Measurements from ENCODE around the gene WRAP73.
"Not testable (repeated sequence)": the region's sequence is repeated elsewhere in the genome, so short reads cannot be mapped to it uniquely, and the experiment has no call there.

WRAP73 gene

DNA sequence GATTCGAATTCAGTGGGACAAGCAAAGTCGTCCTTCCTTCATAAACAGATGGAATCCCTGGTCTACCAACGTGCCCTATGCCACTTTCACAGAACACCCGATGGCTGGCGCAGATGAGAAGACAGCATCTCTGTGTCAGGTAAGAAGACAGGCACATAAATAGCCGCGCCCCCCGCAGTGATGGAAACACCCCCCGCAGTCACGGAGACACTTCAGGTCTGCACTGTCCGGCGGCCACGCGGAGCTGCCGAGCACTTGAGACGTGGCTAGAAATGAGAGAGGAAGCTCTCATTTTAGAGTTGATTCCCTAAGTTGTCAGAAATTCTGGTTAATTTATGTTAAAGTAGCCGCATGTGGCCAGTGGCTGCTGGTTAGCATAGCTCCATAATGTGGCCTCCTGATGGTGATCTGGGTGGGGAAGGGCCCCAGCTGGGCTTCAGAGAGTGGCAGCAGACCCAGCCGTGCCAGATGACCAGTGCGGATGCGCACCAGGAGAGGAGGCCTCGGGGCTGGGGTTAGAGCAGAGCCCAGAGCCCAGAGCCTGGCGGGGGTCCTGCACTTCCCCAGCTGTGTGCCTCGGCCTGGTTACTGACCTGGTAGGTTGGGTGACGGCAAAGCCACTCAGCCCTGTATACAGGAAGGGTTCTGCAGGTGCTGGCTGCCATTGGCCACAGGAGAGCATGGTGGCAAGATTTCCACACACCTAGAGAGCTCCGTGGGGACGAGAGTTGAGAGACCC, 22.2 kb downstream of the WRAP73 start:
- no peak for DNase-seq

DNA sequence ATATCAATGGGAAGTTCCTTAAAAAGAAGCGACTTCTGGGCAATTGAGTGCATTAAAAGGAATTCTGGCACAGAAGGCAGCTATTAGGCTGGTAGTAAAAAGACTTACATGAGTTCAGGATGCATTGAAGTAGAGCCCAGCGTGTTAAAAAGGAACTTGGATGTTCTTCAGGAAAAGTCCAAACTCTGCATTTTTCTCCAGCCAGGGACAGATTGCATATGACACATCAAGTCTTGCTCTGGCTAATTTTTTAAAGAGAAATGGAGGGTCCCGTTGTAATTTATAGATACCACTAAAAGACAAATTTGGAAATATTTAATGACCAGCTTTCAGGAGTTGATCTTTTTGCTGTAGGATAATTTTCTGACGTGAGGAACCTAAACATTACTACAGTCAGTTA, 23.9 kb downstream of the WRAP73 start:
- no peak for DNase-seq

DNA sequence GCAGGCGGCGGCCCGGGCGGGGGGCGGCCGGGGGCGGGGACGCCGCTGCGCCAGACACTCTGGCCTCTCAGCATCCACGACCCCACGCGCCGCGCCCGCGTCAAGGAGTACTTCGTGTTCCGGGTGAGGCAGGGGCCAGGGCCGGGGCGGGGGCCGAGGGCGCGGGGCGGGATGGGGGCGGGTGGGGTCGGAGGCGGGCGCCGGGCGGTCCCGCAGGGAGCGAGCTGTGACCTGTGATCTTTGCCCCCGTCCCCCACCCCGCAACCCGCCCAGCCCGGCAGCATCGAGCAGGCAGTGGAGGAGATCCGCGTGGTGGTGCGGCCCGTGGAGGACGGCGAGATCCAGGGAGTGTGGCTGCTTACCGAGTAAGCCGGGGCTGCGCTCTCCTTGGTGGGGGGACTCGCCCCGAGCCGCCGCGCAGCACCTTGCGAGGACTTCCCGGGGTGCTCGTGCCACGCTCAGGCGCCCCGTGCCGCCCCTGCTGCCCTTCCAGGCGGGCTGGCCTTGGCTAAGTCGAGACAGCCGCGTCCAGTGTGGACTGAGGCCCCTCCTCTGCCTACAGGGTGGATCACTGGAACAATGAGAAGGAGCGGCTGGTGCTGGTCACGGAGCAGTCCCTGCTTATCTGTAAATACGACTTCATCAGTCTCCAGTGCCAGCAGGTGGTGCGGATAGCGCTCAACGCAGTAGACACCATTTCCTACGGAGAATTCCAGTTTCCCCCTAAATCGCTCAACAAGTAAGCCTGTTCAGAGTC, 24.6 kb downstream of the WRAP73 start:
- no peak for DNase-seq

DNA sequence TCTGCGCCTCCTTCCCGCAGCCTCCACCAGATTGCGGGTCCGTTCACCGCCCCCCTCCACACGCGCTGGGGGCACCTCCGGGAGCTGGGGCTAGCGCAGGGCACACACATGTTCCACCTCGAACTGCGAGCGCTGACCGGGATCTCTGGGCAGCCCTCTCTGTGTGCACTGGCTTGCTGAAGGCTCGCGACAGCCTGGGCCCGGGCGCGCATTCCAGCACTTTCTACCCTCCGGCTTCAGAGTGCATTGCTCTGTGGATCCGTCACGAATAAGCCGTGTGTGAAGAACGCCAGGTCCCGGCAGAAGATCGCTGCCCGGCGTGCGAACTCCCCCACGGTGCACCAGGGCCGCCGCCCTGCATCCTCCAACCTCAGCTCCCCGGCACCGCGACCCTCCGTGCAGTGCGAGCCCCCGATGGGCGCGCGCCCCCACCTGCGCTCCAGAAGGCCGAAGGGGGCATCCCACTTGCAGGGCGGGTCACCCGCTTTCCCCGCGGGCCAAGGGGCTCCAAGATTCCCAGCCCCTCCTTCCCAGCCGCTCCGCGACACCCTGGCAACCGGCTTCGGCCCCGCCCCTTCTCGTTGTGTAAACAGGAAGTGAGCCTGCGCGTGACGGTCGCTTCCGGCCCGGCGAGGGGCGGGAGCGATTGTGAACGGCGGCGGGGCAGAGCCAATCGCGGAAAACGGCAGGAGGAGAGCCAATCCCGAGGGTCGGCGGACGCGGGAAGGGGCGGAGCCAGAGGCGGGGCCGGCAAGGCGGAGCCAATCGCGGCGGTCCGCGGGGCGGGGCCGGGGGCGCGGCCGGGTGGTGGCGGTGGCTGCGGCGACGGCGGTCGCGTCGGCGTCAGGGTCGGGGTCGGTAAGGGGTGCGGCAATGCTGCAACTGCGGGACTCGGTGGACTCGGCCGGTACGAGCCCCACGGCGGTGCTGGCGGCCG, 25.4 kb downstream of the WRAP73 start, which contains the start of gene TPRG1L:
Gene TPRG1L, plus strand, starts transcription at position 816 of the 937 bp plus-strand sequence. Its CDS starts 58 bp downstream, at position 874.
- peak; percentile 92 for DNase-seq

DNA sequence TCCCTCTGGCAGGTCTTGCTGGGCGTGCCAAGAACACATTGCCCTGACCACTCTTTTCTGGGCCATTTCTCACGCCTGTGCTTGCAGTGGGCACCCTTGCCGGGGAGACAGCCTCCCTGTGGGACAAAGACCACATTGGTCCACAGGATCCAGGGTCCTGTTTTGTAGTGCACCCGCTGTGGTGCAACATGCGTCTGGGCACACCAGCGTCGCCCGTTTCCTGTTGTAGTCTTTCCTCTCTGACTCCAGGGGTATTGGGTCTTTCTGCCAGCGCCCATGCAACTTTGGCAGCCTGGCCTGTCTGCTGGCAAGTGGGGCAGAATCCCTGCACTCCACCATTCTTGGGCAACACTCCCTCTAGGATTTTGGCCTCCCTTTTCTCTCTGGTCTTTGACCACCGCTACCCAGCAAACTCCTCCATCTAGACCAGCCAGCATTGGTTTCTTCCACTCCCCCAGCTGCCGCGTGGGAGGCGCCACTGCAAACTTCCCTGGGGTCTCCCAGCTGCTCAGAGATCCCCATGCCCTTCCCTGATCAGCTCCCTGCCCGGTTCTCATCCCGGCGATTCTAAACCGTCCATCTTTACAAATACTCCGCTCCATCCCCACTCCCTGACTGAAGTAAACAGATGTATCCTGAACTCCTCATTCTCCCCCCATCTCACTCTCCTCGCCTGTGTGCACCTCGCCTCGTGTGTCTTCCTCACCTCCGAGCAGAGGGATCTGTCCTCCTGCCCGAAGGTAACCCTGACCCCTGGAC, 26.3 kb downstream of the WRAP73 start:
- DNase-seq = no peak

DNA sequence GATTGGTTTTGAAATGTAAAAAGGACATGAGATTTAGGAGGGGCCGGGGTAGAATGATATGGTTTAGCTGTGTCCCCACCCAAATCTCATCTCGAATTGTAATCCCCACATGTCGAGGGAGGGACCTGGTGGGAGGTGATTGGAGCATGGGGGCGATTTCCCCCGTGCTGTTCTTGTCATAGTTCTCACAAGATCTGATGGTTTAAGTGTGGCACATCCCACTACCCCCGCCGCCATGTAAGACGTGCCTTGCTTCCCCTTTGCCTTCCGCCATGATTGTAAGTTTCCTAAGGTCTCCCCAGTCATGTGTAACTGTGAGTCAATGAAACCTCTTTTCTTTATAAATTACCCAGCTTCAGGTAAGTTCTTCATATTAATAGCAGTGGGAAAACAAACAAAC, 27.8 kb downstream of the WRAP73 start:
- not testable (repeated sequence) for DNase-seq

DNA sequence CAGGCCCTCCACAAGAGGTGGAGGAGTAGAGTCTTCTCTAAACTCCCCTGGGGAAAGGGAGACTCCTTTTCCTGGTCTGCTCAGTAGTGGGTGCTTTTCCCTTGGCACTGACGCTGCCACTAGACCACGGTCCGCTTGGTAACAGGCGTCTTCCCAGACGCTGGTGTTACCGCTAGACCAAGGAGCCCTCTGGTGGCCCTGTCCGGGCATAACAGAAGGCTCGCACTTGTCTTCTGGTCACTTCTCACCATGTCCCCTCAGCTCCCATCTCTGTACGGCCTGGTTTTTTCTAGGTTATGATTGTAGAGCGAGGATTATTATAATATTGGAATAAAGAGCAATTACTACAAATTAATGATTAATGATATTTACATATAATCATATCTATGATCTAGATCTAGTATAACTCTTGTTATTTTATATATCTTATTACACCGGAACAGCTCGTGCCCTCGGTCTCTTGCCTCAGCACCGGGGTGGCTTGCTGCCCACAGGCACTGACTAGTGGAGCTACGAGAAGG, 28.7 kb downstream of the WRAP73 start:
- DNase-seq = peak; percentile 14

DNA sequence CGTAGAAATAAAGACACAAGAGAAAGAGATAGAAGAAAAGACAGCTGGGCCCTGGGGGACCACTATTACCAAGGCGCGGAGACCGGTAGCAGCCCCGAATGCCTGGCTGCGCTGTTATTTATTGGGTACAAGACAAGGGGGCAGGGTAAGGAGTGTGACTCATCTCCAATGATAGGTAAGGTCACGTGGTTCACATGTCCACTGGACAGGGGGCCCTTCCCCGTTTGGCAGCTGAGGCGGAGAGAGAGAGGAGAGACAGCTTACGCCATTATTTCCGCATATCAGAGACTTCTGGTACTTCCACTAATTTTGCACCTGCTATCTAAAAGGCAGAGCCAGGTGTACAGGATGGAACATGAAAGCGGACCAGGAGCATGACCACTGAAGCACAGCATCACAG, 29.2 kb downstream of the WRAP73 start:
- DNase-seq = no peak

DNA sequence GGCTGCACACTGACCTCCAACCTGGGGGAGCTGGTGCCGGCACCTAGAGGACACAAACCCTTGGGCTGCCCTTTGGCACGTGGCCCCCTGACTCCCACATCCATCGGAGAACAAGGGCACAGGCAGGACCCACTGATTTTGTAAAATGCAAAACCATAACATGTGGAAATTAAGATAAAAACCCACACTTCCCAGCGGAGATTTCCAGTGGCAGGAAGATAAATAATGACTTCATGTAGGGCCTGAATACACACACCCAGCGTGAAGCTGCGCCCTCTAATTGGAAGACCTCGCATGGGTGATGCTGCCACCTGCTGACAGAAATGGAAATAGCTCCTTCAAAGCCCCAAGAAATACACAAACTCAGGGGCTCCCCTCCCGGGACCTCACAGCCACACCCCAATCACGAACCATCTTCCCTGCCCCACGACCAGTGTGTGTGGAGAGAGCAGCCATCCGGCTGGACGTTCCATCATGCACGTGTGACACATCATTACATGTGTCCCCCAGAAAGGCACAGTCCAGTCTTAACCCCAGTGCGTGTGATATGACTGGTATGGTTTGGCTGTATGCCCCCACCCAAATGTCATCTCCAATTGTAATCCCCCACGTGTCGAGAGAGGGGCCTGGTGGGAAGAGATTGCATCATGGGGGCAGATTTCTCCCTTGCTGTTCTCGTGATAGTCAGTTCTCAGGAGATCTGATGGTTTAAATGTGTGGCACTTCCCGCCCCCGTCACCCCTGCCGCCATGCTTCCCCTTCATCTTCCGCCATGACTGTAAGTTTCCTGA, 30.8 kb downstream of the WRAP73 start:
- peak; percentile 63 for DNase-seq

DNA sequence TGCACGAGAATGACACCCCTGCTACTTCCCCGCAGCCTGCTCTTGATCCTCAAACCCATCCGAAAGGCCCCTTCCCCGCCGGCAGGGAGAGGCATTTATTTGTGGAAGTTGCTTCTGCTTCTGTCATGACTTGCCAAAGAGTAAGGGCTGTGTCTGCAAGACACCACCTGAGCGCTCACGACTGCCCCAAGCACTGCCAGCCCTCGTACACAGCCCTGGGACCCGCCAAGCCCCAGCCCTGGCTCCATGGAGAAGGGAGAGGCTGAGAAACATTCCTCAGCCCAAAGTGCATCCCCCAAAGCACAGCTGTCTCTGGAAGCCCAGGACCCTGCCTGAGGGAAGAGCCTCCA, 31.4 kb downstream of the WRAP73 start:
- no peak for DNase-seq

DNA sequence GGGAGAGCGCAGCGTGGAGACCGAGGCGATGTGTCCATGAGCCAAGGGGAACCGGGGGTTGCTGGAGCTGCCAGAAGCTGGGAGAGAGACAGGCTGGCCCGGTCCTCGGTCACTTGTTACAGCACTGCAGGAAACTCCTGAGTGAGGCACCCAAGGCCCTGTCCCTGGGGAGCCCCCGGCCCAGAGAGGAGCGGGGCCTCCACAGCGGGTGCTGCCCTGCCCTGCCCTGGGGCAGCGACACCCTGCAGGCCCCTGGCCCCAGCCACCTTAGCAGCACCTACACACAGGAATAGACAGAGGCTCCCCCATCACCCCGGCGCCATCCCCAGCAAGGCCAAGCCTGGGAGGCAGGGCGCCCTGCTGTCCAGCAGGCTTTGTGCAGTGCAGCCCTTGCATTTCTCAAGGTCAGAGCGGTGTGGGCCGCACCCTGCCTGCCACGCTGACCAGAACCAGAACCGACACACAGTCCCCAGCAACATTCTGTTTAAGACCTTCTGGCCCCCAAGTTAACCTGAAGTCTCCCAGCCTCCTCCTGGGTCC, 32.0 kb downstream of the WRAP73 start:
- DNase-seq = no peak

DNA sequence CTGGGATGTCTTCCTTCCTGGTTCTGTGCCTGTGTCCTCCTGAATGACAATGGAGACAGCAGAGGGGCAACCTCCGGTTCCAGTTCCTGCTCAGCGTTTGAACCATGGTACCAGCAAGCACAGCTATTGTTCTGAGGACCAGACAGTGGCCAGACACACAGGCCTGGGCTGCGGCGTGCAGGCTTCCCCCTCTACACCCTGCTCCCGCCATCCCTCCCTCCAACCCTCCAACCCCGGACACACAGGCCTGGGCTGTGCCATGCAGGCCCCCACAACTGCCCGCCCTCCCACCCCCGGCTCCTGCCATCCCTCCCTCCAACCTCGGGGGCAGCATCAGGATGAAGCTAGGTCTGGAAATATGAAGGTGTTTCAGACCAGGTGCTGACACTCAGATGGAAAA, 33.0 kb downstream of the WRAP73 start:
- no peak for DNase-seq

- no peak for DNase-seq
Measured at GRCh38 chr1:3614755-3615742, 34.9 kb downstream of the WRAP73 start.

GRCh38 chr1:3612123-3612522, 37.8 kb downstream of the WRAP73 start:
- DNase-seq = no peak

DNA sequence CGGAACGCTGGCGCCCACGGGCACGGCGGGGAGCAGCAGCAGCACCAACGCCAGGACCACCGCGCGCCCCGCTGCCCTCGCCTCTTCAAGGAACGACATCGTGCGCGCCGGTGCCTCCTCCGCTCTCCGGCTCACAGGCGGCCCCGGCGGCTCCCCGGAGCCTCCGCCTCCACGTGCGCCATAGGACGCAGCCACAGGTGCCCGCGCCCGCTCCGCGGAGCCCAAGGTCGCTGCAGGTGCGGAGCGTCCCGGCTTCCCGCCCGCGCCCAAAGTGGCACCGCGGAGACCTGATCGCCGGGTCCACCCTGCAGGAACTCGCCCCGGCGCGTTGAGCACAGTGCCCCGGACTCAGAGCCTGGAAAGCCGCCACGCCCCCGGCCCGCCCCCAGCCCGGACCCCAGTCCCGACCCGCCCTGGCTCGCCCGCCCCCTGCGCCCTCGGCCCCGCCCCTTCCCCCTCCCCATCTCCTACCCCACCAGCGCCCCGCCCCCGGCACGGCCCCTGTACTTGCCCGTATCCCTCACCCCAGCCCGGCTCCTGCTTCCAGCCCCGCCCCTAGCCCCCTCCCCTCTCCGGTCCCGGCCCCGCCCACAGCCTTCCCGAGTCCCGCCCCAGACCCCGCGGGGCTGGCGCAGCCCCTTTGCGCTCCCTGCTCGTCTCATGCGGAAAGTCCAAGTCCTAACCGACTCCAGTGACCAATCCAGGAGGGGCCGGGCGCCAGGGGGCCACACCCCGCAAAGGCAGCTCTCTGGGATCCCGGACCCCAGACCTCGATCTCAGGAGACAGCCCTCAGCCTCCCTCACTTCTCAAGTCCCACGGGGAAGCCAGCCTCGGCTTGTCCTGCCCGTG, 38.5 kb downstream of the WRAP73 start, which contains the start of gene MEGF6:
Gene MEGF6, minus strand, starts transcription at position 339 of the 850 bp plus-strand sequence. Its CDS starts 240 bp downstream, at position 99.
- peak; percentile 34 for DNase-seq

- peak; percentile 43 for DNase-seq
Measured at GRCh38 chr1:3610527-3611169, 39.3 kb downstream of the WRAP73 start.

- no peak for DNase-seq
Measured at GRCh38 chr1:3609769-3610526, 40.0 kb downstream of the WRAP73 start.

Data from KG1 (cell line).